Hepatocyte (in vitro differentiated cells): ENCODE measurements around the gene PIK3AP1. TPM values are rescaled to one million over a fixed set of nuclear protein-coding genes. Genes with fewer than 3 reads are reported as not detected.

Source experiments
- DNase-seq: peaks from one replicate; pipeline ENCODE4 v3.0.0-alpha.2; 2016; ENCODE audit warnings: low spot score
- H2AFZ ChIP-seq: fragments of 200-600 bp; sonication (generic); 2 replicates; pipeline ENCODE4 v1.6.0; 2016; ENCODE audit warnings: antibody characterized with exemption, mild to moderate bottlenecking
- H3K27ac ChIP-seq: fragments of 200-600 bp; sonication (generic); 2 replicates; pipeline ENCODE4 v1.5.1; 2016; ENCODE audit warnings: mild to moderate bottlenecking
- H3K27me3 ChIP-seq: fragments of 200-600 bp; sonication (generic); 2 replicates; pipeline ENCODE4 v1.6.1; 2016
- H3K36me3 ChIP-seq: fragments of 200-600 bp; sonication (generic); replicated peaks from 2 replicates; pipeline ENCODE4 v1.5.1; 2016; ENCODE audit warnings: low read depth; ENCODE audit not compliant: insufficient read depth
- H3K4me1 ChIP-seq: fragments of 200-600 bp; sonication (generic); 2 replicates; pipeline ENCODE4 v1.5.1; 2016; ENCODE audit warnings: mild to moderate bottlenecking, moderate library complexity; ENCODE audit not compliant: insufficient read depth
- H3K4me2 ChIP-seq: fragments of 200-600 bp; sonication (generic); 2 replicates; pipeline ENCODE4 v1.6.0; 2016
- H3K4me3 ChIP-seq: fragments of 200-600 bp; sonication (generic); 2 replicates; pipeline ENCODE4 v1.5.1; 2016; ENCODE audit warnings: mild to moderate bottlenecking
- H3K79me2 ChIP-seq: fragments of 200-600 bp; sonication (generic); 2 replicates; pipeline ENCODE4 v1.6.0; 2017; ENCODE audit warnings: mild to moderate bottlenecking
- H3K9me2 ChIP-seq: fragments of 200-600 bp; sonication (generic); replicated peaks from 2 replicates; pipeline ENCODE4 v1.6.0; 2017; ENCODE audit warnings: mild to moderate bottlenecking; ENCODE audit not compliant: insufficient read depth
- H3K9me3 ChIP-seq: fragments of 200-600 bp; sonication (generic); 2 replicates; pipeline ENCODE4 v1.5.1; 2016; ENCODE audit warnings: low read depth, mild to moderate bottlenecking
- H4K20me1 ChIP-seq: fragments of 200-600 bp; sonication (generic); 2 replicates; pipeline ENCODE4 v1.6.0; 2016; ENCODE audit warnings: mild to moderate bottlenecking; ENCODE audit not compliant: insufficient read depth, poor library complexity, severe bottlenecking
- CTCF ChIP-seq: fragments of 200-600 bp; sonication (generic); IDR thresholded peaks from 2 replicates; pipeline ENCODE4 v1.5.1; 2016; ENCODE audit warnings: antibody characterized with exemption, mild to moderate bottlenecking; ENCODE audit not compliant: poor library complexity
- EZH2 ChIP-seq: fragments of 200-600 bp; sonication (generic); IDR thresholded peaks from 2 replicates; pipeline ENCODE4 v1.6.1; 2016; ENCODE audit warnings: antibody characterized with exemption, mild to moderate bottlenecking, borderline replicate concordance
- EZH2phosphoT487 ChIP-seq: fragments of 200-600 bp; sonication (generic); IDR thresholded peaks from one replicate; pipeline ENCODE4 v1.6.1; 2018; ENCODE audit warnings: antibody characterized with exemption, mild to moderate bottlenecking, low read depth, moderate library complexity; ENCODE audit not compliant: unreplicated experiment, severe bottlenecking
- WGBS: methylation state at CpG from one replicate; pipeline ENCODE4 v1.1.6; 2016; ENCODE audit warnings: low lambda C conversion rate; ENCODE audit errors: missing lambda C conversion rate; 5-methylcytosine and 5-hydroxymethylcytosine counted together
- polyA plus RNA-seq: library from polyadenylated mRNA; unstranded; fragments of >200 nt; fragmentation: Nextera tagmentation; extraction: Ambion mirVana; gene quantifications from 2 replicates; pipeline ENCODE4 v1.2.1, GENCODE V29; 2016
- total RNA-seq: library from RNA; depleted of rRNA; stranded (reverse); fragments of >200 nt; gene quantifications from 2 replicates; pipeline ENCODE4 v1.2.3, GENCODE V29; 2014

The PIK3AP1 gene
- total and polyA plus RNA-seq, 2 experiments from 2014 or later = 2.5 to 8.4 TPM

DNA sequence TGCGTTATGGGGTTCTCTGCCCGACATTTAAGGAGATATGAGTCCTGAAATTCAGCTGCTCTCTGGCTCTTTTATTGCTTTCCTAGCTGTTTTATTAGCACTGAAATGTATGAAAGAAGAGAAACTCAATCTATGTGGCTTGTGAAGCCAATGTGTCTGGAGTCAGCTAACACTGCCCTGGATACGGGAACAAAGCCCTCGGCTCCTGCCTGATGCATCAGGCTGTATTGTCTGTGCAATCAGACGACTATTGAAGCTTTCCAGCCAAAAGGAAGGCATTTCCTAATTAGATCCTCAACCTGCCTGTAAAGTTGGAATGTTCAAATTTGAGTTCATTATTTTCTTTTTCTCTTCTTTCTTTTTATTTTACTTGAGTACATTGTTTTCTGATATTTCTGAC is 111.5 kb downstream of the PIK3AP1 start:
- no peak for DNase-seq
- H3K27me3 ChIP-seq = no peaks in the 10 kb centered on the region
- no peaks in the 10 kb centered on the region for H3K9me3 ChIP-seq
- H3K9me2 ChIP-seq = no peaks in the 10 kb centered on the region
- no peaks in the 10 kb centered on the region for H3K79me2 ChIP-seq
- H3K27ac ChIP-seq = peak overlapping the region; percentile 85
- H3K4me3 ChIP-seq = no peak overlapping the region
- 61% methylated on average over 5 of the region's 5 CpGs for WGBS
- H2AFZ ChIP-seq = no peak overlapping the region
- H3K4me1 ChIP-seq = peaks cover 33% of the 10 kb centered on the region
- no peak overlapping the region for H3K4me2 ChIP-seq
- TF ChIP-seq EZH2 (no peak), EZH2phosphoT487 (no peak)
- H4K20me1 ChIP-seq = no peaks in the 10 kb centered on the region
- no peaks in the 10 kb centered on the region for H3K36me3 ChIP-seq

DNA sequence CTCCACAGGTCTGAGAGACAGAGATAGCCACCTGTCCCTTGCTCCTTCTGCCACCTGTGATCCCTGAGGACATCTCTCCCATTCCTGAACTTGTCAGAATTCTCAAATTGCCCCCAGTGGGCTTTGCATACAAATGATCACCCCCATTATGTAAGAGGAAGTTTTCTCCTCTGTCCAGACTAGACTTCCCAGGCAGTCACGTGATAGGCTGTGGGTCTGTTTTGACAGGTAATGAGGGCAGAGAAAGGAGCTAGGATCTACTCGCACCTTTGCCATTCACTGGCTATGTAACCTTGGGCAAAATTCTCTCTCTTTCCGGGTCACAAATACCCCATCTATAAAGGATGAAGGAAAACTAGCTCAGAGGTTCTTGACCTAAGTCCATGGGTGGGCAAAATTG is 112.1 kb downstream of the PIK3AP1 start:
- H3K9me2 ChIP-seq = no peaks in the 10 kb centered on the region

DNA sequence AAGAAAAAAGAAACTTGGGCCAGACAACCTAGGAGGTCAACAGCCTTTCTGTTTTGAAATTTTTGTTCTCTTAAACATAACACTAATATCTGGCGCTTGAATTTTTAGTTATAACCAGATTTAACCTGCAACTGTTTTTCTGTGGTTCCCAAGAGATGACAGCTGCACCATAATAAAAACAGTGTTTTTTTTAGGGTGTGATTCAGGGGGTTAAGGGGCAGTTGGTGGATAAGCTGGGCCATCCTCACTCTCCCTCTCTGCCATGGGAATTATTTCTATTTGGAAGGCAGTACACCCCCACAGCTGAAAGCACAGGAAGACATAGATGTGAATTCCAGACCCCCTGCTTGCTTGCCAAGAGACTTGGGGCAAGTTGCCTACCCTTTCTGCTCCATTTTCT is 113.4 kb downstream of the PIK3AP1 start:
- Histone ChIP-seq H3K4me1 (peaks cover 24% of the 10 kb centered on the region), H3K9me2 (no peaks in the 10 kb centered on the region), H3K4me2 (no peak overlapping the region), H2AFZ (no peak overlapping the region), H3K36me3 (no peaks in the 10 kb centered on the region), H3K4me3 (no peak overlapping the region), H3K27me3 (no peaks in the 10 kb centered on the region), H3K27ac (no peak overlapping the region), H3K79me2 (no peaks in the 10 kb centered on the region), H3K9me3 (no peaks in the 10 kb centered on the region), H4K20me1 (no peaks in the 10 kb centered on the region)
- DNase-seq = no peak
- 94% methylated on average over 1 of the region's 1 CpG for WGBS
- TF ChIP-seq EZH2 (no peak), EZH2phosphoT487 (no peak), CTCF (no peak)

More for the DNA sequence above, 112.1 kb downstream of the PIK3AP1 start:
- Histone ChIP-seq H3K27me3 (no peaks in the 10 kb centered on the region), H3K79me2 (no peaks in the 10 kb centered on the region), H3K4me2 (no peak overlapping the region), H3K9me3 (no peaks in the 10 kb centered on the region), H3K4me1 (peaks cover 29% of the 10 kb centered on the region), H3K36me3 (no peaks in the 10 kb centered on the region), H2AFZ (no peak overlapping the region), H3K27ac (no peak overlapping the region), H3K4me3 (no peak overlapping the region), H4K20me1 (no peaks in the 10 kb centered on the region)
- WGBS = 80% methylated on average over 3 of the region's 3 CpGs
- no peak for TF ChIP-seq EZH2phosphoT487
- TF ChIP-seq CTCF = no peak
- no peak for TF ChIP-seq EZH2
- no peak for DNase-seq

- H2AFZ ChIP-seq = no peak overlapping the region
- peak; percentile 43 for DNase-seq
- peak overlapping the region; percentile 69 for H3K27ac ChIP-seq
- H3K9me3 ChIP-seq = no peaks in the 10 kb centered on the region
- H3K4me1 ChIP-seq = peaks cover 21% of the 10 kb centered on the region
- H3K4me3 ChIP-seq = no peak overlapping the region
- WGBS = 12% methylated on average over 4 of the region's 4 CpGs
- H4K20me1 ChIP-seq = no peaks in the 10 kb centered on the region
- no peaks in the 10 kb centered on the region for H3K9me2 ChIP-seq
- TF ChIP-seq CTCF = no peak
- no peak for TF ChIP-seq EZH2
- TF ChIP-seq EZH2phosphoT487 = no peak
- H3K27me3 ChIP-seq = no peaks in the 10 kb centered on the region
- H3K79me2 ChIP-seq = no peaks in the 10 kb centered on the region
- H3K36me3 ChIP-seq = no peaks in the 10 kb centered on the region
- peak overlapping the region; percentile 6 for H3K4me2 ChIP-seq
Observed at GRCh38 chr10:96606216-96606615, 114.1 kb downstream of the PIK3AP1 start.
